ENCODE data around the gene LBHD2. TPM values are rescaled to one million over a fixed set of nuclear protein-coding genes. Genes with fewer than 3 reads are reported as not detected.

LBHD2 gene
- total and polyA plus RNA-seq, 10 of the 15 experiments (the other 5 are each of a cell fraction or from before 2014, with no cell fraction given): not detected

DNA sequence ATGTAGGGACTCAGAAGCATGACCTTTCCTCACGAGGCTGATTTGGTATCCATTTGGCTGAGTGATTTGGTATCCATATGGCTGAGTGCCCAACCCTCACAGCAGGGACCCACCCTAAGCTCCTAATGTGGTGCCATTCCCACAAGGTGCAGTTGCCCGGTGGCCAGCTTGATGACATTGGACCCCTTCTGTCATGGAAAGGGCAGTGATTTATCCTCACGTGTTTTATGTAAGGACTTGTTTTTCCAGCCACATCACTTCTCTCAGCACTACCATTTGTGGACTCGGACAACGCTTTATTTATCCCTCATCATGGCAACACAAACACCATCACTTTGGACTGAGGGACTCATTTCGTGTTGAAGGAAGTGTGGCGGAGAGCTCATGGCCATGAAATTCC, 18.1 kb upstream of the LBHD2 start:
- Histone ChIP-seq H3K9ac (ENCODE audit: control insufficient read depth, insufficient read depth, low read length) (no peak overlapping the region), H2AFZ (ENCODE audit: control insufficient read depth, low read depth, low read length) (no peak overlapping the region), H3K4me1 (ENCODE audit: control insufficient read depth, insufficient read depth, low read length) (no peaks in the 10 kb centered on the region), H3K4me3 (no peak overlapping the region), H3K27me3 (replicated peaks in 1 of 2; ENCODE audit: control insufficient read depth in 2 of 2, insufficient read depth in 2 of 2, low read length in 1 of 2) (no peaks in the 10 kb centered on the region; a peak in 1 of 4 replicates), H3K9me3 (replicated peaks; ENCODE audit: control insufficient read depth, insufficient read depth, low read length) (no peaks in the 10 kb centered on the region), H3K4me2 (ENCODE audit: control insufficient read depth, insufficient read depth) (no peak overlapping the region), H3K36me3 (ENCODE audit: control insufficient read depth in 2 of 2, insufficient read depth in 2 of 2, low read length in 1 of 2) (no peaks in the 10 kb centered on the region), H3K27ac (ENCODE audit: control insufficient read depth, insufficient read depth) (no peak overlapping the region), H3K79me2 (ENCODE audit: control insufficient read depth, insufficient read depth, low read length) (no peaks in the 10 kb centered on the region), H4K20me1 (ENCODE audit: control insufficient read depth, insufficient read depth) (no peaks in the 10 kb centered on the region)
- no TSS peak for BruUV-seq (replicated peaks)
- no peak for TF ChIP-seq MEF2B (IDR thresholded peaks at IDR 0.05; ENCODE audit: partially characterized antibody, poor library complexity, severe bottlenecking)
- intact Hi-C loops (cut with micrococcal nuclease; ENCODE audit: unreplicated experiment): no loop called here
- ATAC-seq: no peak
- in situ Hi-C loops (cut with MboI): no loop called here
- DNase-seq (ENCODE audit: low read depth, low spot score): no peak
- ChIA-PET CTCF (interaction anchor here (0.5 kb wide), 1 partner anchor 93 kb away, joined by 3 read pairs; no protein-coding TSS in a partner anchor), POLR2A (interaction anchor here (0.5 kb wide), 1 partner anchor 207 kb away, joined by 4 read pairs; no protein-coding TSS in a partner anchor), RAD21 (ENCODE audit: unreplicated experiment) (no interaction called here), SMC1A (ENCODE audit: uncharacterized antibody, unreplicated experiment) (interaction anchor here (1.2 kb wide), 1 partner anchor 9 kb away, joined by 3 read pairs; no protein-coding TSS in a partner anchor)
- WGBS (ENCODE audit: insufficient coverage, insufficient replicate concordance, low lambda C conversion rate, missing lambda C conversion rate): 39% methylated on average over 7 of the region's 7 CpGs
- FAIRE-seq: no peak

DNA sequence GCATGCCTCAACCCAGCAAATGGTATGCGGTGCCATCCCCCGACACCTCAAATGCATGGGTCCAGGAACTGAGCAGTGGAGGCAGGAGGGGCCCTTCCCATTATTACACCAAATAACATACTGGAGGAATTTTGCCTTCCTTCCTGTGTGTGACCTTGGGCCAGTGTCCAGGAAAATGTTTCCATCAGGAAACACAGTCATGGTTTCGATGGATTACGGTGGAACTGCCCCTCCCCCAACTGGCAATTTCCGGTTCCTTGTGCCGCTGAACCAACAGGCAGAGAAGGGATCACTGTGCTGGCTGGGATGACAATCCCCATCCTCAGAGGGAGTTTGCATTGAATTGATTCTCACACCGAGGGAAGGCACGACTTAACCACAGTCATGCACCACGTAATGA, 17.6 kb upstream of the LBHD2 start:
- ATAC-seq: no peak
- H3K79me2 ChIP-seq (ENCODE audit: control insufficient read depth, insufficient read depth, low read length): no peaks in the 10 kb centered on the region
- POLR2A ChIA-PET: interaction anchor here (0.5 kb wide), 1 partner anchor 206 kb away, joined by 4 read pairs; no protein-coding TSS in a partner anchor
- no peak for FAIRE-seq
- RAD21 ChIA-PET (ENCODE audit: unreplicated experiment): no interaction called here
- no peak overlapping the region for H3K4me3 ChIP-seq
- no peak overlapping the region for H3K9ac ChIP-seq (ENCODE audit: control insufficient read depth, insufficient read depth, low read length)
- SMC1A ChIA-PET (ENCODE audit: uncharacterized antibody, unreplicated experiment): no interaction called here
- H3K9me3 ChIP-seq (replicated peaks; ENCODE audit: control insufficient read depth, insufficient read depth, low read length): no peaks in the 10 kb centered on the region
- H3K4me1 ChIP-seq (ENCODE audit: control insufficient read depth, insufficient read depth, low read length): no peaks in the 10 kb centered on the region
- no peak overlapping the region for H3K4me2 ChIP-seq (ENCODE audit: control insufficient read depth, insufficient read depth)
- in situ Hi-C loops (cut with MboI) (no loop called here), intact Hi-C loops (cut with micrococcal nuclease; ENCODE audit: unreplicated experiment) (no loop called here)
- 64% methylated on average over 9 of the region's 9 CpGs for WGBS (ENCODE audit: insufficient coverage, insufficient replicate concordance, low lambda C conversion rate, missing lambda C conversion rate)
- no peaks in the 10 kb centered on the region for H4K20me1 ChIP-seq (ENCODE audit: control insufficient read depth, insufficient read depth)
- H3K27ac ChIP-seq (ENCODE audit: control insufficient read depth, insufficient read depth): no peak overlapping the region
- no TSS peak for BruUV-seq (replicated peaks)
- DNase-seq (ENCODE audit: low read depth, low spot score): no peak
- TF ChIP-seq, protein P1, sequence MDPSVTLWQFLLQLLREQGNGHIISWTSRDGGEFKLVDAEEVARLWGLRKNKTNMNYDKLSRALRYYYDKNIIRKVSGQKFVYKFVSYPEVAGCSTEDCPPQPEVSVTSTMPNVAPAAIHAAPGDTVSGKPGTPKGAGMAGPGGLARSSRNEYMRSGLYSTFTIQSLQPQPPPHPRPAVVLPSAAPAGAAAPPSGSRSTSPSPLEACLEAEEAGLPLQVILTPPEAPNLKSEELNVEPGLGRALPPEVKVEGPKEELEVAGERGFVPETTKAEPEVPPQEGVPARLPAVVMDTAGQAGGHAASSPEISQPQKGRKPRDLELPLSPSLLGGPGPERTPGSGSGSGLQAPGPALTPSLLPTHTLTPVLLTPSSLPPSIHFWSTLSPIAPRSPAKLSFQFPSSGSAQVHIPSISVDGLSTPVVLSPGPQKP (IDR thresholded peaks at IDR 0.05; ENCODE audit: low read depth, low read length): no peak
- TF ChIP-seq CHD4 (IDR thresholded peaks at IDR 0.05): no peak
- no peak for TF ChIP-seq MEF2B (IDR thresholded peaks at IDR 0.05; ENCODE audit: partially characterized antibody, poor library complexity, severe bottlenecking)
- no peak for TF ChIP-seq YY1 (IDR thresholded peaks at IDR 0.05; ENCODE audit: low read depth, low read length)
- TF ChIP-seq, protein P2, sequence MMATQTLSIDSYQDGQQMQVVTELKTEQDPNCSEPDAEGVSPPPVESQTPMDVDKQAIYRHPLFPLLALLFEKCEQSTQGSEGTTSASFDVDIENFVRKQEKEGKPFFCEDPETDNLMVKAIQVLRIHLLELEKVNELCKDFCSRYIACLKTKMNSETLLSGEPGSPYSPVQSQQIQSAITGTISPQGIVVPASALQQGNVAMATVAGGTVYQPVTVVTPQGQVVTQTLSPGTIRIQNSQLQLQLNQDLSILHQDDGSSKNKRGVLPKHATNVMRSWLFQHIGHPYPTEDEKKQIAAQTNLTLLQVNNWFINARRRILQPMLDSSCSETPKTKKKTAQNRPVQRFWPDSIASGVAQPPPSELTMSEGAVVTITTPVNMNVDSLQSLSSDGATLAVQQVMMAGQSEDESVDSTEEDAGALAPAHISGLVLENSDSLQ (IDR thresholded peaks at IDR 0.05): no peak
- TF ChIP-seq ZZZ3 (IDR thresholded peaks at IDR 0.05; ENCODE audit: control insufficient read depth, insufficient read length, low read depth): no peak
- TF ChIP-seq, protein P3, sequence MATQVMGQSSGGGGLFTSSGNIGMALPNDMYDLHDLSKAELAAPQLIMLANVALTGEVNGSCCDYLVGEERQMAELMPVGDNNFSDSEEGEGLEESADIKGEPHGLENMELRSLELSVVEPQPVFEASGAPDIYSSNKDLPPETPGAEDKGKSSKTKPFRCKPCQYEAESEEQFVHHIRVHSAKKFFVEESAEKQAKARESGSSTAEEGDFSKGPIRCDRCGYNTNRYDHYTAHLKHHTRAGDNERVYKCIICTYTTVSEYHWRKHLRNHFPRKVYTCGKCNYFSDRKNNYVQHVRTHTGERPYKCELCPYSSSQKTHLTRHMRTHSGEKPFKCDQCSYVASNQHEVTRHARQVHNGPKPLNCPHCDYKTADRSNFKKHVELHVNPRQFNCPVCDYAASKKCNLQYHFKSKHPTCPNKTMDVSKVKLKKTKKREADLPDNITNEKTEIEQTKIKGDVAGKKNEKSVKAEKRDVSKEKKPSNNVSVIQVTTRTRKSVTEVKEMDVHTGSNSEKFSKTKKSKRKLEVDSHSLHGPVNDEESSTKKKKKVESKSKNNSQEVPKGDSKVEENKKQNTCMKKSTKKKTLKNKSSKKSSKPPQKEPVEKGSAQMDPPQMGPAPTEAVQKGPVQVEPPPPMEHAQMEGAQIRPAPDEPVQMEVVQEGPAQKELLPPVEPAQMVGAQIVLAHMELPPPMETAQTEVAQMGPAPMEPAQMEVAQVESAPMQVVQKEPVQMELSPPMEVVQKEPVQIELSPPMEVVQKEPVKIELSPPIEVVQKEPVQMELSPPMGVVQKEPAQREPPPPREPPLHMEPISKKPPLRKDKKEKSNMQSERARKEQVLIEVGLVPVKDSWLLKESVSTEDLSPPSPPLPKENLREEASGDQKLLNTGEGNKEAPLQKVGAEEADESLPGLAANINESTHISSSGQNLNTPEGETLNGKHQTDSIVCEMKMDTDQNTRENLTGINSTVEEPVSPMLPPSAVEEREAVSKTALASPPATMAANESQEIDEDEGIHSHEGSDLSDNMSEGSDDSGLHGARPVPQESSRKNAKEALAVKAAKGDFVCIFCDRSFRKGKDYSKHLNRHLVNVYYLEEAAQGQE (IDR thresholded peaks at IDR 0.05; ENCODE audit: low read depth, low read length): no peak
- TF ChIP-seq MXI1 (IDR thresholded peaks at IDR 0.05; ENCODE audit: low read depth, low read length): no peak
- no peak for TF ChIP-seq POLR2AphosphoS2 (IDR thresholded peaks at IDR 0.05; ENCODE audit: low read depth, low read length)
- TF ChIP-seq BACH1 (IDR thresholded peaks at IDR 0.05; ENCODE audit: borderline replicate concordance): no peak
- H3K27me3 ChIP-seq (replicated peaks in 1 of 2; ENCODE audit: control insufficient read depth in 2 of 2, insufficient read depth in 2 of 2, low read length in 1 of 2): no peaks in the 10 kb centered on the region; a peak in 1 of 4 replicates
- H2AFZ ChIP-seq (ENCODE audit: control insufficient read depth, low read depth, low read length): no peak overlapping the region
- CTCF ChIA-PET: no interaction called here
- no peaks in the 10 kb centered on the region for H3K36me3 ChIP-seq (ENCODE audit: control insufficient read depth in 2 of 2, insufficient read depth in 2 of 2, low read length in 1 of 2)
